GM13977 (cell line): Measurements from ENCODE around the gene SENP1.

Experiments
- DNase-seq: peaks from one replicate; pipeline ENCODE4 v3.0.0; 2012; ENCODE audit warnings: low spot score
- CTCF ChIP-seq: IDR thresholded peaks from 2 replicates; pipeline ENCODE4 v1.5.1; 2012; ENCODE audit warnings: mild to moderate bottlenecking, control low read depth; ENCODE audit not compliant: insufficient read depth; ENCODE audit errors: extremely low read depth, missing control alignments
- in situ Hi-C: fragments of 300-500 bp; cut with MboI; formaldehyde crosslinking; loops from one replicate; pipeline ENCODE4 v1.12.0; 2022; ENCODE audit warnings: low sequenced_read_pairs, low pct_unique_long_range_greater_than_20kb, mixed read lengths, inconsistent platforms; ENCODE audit not compliant: unreplicated experiment

SENP1 gene

DNA sequence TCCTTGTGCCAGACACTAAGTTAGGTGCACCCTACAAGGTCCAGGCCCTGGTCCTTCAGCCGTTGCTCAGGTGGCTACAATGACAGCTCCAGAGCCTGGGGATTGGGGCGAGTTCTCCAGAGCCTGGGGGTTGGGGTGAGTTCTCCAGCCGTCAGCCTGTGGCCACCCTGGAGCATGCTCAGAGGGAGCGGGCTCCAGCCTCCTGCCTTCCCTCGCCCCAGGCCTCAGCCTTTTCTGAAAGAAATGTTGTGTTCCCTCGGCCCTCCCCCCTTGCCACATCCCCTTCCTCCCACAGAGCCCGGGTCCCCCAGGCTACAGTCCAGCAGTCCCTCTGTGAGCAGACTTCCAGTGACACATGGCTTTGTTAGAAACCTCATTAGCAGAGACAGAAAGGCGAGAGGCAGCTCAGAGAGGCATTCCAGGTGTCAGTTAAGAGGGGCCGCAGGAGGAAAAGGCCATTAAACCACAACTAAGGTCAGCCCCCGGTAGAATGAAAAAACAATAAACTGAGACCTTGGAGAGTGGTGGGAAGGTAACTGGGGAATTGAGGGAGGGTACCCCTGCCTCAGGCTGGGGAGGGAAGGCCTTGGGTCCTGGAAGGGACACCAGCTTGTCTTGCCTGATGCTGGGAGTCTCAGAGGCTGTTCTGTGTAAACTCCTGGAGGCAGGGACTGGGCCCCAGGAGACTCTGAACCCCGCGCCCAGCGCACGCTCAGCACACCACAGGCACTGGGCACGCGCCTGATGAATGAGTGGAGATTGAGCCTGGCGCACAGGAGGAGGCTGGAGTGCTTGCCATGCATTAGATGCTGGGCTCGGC lies 78.5 kb downstream of the SENP1 start:
- TF ChIP-seq CTCF = no peak
- DNase-seq = no peak
- in situ Hi-C loops = no loop called here

GRCh38 chr12:48026060-48026827 lies 79.6 kb downstream of the SENP1 start:
- TF ChIP-seq CTCF = no peak
- DNase-seq = no peak
- in situ Hi-C loops = no loop called here

- TF ChIP-seq CTCF = no peak
- no peak for DNase-seq
- in situ Hi-C loops = no loop called here
These were observed 80.6 kb downstream of the SENP1 start for GRCh38 chr12:48025281-48025680.

GRCh38 chr12:48024735-48025134 lies 81.1 kb downstream of the SENP1 start:
- in situ Hi-C loops = no loop called here
- no peak for DNase-seq
- TF ChIP-seq CTCF = no peak

- in situ Hi-C loops = no loop called here
- TF ChIP-seq CTCF = no peak
- no peak for DNase-seq
These were observed 82.5 kb downstream of the SENP1 start for GRCh38 chr12:48023386-48023785.

DNA sequence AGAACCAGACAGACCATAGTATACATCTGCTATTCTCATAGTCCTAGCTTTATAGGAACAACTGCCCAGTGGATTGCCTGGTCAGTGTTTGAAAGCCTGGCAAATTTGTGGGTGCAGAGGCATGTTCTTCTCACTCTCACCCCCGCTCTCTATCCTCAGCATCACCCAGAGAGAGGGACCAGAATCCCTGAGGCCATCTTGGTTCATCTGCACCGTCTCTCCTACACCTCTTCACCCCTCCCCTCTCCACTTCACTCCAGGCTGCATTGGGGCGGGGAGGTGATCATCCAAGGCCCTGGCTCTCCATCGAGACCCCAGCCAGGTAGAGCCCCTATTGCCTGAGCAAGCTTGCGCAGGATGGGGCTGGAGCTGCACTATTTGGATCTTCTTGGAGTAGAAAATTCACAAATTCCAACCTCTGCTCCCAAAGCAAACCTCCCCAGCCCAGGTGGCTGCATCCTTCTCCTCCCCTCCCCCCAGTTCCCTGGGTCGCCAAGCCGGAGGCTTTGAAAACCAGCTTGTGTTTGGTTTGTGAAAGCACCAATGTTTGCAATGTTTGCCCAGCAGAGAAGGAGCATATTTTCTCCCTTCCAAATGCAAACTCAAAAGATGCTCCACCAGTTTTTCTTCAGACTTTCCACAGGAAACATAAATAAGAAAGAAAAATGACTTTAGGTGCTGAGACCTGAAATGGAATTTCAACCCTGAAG lies 83.0 kb downstream of the SENP1 start:
- DNase-seq = no peak
- TF ChIP-seq CTCF = no peak
- in situ Hi-C loops = no loop called here
